MM.1S (cell line): Measurements from ENCODE around the gene TCF23.
"Not testable (repeated sequence)": the region's sequence is repeated elsewhere in the genome, so short reads cannot be mapped to it uniquely, and the experiment has no call there.

ENCODE experiments used
- EZH2 ChIP-seq: fragments of 300-600 bp; sonication (generic); optimal IDR thresholded peaks from 2 replicates; pipeline ENCODE3; 2017; ENCODE audit warnings: low read depth, mild to moderate bottlenecking, antibody characterized with exemption, low read length, mixed read lengths
- EZH2phosphoT487 ChIP-seq: fragments of 300-600 bp; sonication (generic); IDR thresholded peaks from 2 replicates; pipeline ENCODE4 v1.6.1; 2018; ENCODE audit warnings: antibody characterized with exemption, low read length
- TF ChIP-seq, protein P1 (sequence below): fragments of 300-600 bp; sonication (generic); IDR thresholded peaks from 2 replicates; pipeline ENCODE4 v1.5.1; 2016; ENCODE audit warnings: antibody characterized with exemption, low read length, mixed read lengths

DNA sequence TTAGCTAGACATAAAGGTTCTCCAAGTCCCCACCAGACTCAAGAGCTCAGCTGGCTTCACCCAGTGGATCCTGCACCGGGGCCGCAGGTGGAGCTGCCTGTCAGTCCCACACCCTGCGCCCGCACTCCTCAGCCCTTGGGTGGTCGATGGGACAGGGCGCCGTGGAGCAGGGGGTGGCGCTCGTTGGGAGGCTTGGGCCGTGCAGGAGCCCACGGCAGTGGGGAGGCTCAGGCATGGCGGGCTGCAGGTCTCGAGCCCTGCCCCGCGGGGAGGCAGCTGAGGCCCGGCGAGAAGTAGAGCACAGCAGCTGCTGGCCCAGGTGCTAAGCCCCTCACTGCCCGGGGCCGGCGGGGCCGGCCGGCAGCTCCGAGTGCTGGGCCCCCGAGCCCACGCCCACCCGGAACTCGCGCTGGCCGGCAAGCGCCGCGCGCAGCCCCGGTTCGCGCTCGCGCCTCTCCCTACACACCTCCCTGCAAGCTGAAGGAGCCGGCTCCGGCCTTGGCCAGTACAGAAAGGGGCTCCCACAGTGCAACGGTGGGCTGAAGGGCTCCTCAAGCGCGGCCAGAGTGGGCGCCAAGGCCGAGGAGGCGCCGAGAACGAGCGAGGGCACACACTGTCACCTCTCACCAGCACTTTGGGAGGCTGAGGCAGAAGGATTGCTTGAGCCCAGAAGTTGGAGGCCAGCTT lies 37.3 kb upstream of the TCF23 start:
- TF ChIP-seq, protein P1, sequence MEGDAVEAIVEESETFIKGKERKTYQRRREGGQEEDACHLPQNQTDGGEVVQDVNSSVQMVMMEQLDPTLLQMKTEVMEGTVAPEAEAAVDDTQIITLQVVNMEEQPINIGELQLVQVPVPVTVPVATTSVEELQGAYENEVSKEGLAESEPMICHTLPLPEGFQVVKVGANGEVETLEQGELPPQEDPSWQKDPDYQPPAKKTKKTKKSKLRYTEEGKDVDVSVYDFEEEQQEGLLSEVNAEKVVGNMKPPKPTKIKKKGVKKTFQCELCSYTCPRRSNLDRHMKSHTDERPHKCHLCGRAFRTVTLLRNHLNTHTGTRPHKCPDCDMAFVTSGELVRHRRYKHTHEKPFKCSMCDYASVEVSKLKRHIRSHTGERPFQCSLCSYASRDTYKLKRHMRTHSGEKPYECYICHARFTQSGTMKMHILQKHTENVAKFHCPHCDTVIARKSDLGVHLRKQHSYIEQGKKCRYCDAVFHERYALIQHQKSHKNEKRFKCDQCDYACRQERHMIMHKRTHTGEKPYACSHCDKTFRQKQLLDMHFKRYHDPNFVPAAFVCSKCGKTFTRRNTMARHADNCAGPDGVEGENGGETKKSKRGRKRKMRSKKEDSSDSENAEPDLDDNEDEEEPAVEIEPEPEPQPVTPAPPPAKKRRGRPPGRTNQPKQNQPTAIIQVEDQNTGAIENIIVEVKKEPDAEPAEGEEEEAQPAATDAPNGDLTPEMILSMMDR = not testable (repeated sequence)
- TF ChIP-seq EZH2, EZH2phosphoT487: not testable (repeated sequence)
